RWPE2 (cell line): Measurements from ENCODE around the gene HOXA10.

Source experiments
- ATAC-seq: fragments of 200-7000 bp; cut with Tn5 transposase; 3 replicates; pipeline ENCODE4 v1.9.1; 2021; ENCODE audit warnings: low read depth
- DNase-seq: peaks from one replicate; pipeline ENCODE4 v3.0.0-alpha.2; 2020; ENCODE audit warnings: low spot score
- H3K27ac ChIP-seq: fragments of 450-650 bp; 2 replicates; pipeline ENCODE4 v1.5.1; 2017; ENCODE audit warnings: mild to moderate bottlenecking; ENCODE audit not compliant: poor library complexity, severe bottlenecking
- H3K27me3 ChIP-seq: fragments of 250-450 bp; sonication (Bioruptor Pico); 2 replicates; pipeline ENCODE4 v1.5.1; 2021; ENCODE audit warnings: mild to moderate bottlenecking, moderate library complexity; ENCODE audit not compliant: insufficient read depth, poor library complexity, severe bottlenecking
- H3K36me3 ChIP-seq: fragments of 250-450 bp; sonication (Bioruptor Pico); 2 replicates; pipeline ENCODE4 v1.5.1; 2020; ENCODE audit warnings: low read depth, mild to moderate bottlenecking, moderate library complexity
- H3K4me1 ChIP-seq: fragments of 250-450 bp; sonication (Bioruptor Pico); 2 replicates; pipeline ENCODE4 v1.5.1; 2021; ENCODE audit warnings: mild to moderate bottlenecking, moderate library complexity; ENCODE audit not compliant: insufficient read depth, poor library complexity, severe bottlenecking
- H3K4me3 ChIP-seq: fragments of 250-450 bp; sonication (Bioruptor Pico); 2 replicates; pipeline ENCODE4 v1.5.1; 2021; ENCODE audit warnings: mild to moderate bottlenecking, moderate library complexity; ENCODE audit not compliant: severe bottlenecking
- H3K9me3 ChIP-seq: fragments of 250-450 bp; sonication (Bioruptor Pico); 2 replicates; pipeline ENCODE4 v1.5.1; 2021; ENCODE audit warnings: mild to moderate bottlenecking, moderate library complexity; ENCODE audit not compliant: severe bottlenecking
- TF ChIP-seq, protein P1 (sequence below): fragments of 450-650 bp; IDR thresholded peaks from one replicate; pipeline ENCODE4 v1.5.1; 2017; ENCODE audit warnings: mild to moderate bottlenecking, moderate library complexity; ENCODE audit not compliant: poor library complexity, severe bottlenecking

HOXA10 gene

GRCh38 chr7:27209933-27210440 is 35.9 kb upstream of the HOXA10 start:
- Histone ChIP-seq H3K9me3 (no peaks in the 10 kb centered on the region), H3K27me3 (no peaks in the 10 kb centered on the region), H3K4me1 (peaks cover 6% of the 10 kb centered on the region), H3K27ac (no peak overlapping the region), H3K36me3 (no peaks in the 10 kb centered on the region), H3K4me3 (no peak overlapping the region)
- TF ChIP-seq, protein P1, sequence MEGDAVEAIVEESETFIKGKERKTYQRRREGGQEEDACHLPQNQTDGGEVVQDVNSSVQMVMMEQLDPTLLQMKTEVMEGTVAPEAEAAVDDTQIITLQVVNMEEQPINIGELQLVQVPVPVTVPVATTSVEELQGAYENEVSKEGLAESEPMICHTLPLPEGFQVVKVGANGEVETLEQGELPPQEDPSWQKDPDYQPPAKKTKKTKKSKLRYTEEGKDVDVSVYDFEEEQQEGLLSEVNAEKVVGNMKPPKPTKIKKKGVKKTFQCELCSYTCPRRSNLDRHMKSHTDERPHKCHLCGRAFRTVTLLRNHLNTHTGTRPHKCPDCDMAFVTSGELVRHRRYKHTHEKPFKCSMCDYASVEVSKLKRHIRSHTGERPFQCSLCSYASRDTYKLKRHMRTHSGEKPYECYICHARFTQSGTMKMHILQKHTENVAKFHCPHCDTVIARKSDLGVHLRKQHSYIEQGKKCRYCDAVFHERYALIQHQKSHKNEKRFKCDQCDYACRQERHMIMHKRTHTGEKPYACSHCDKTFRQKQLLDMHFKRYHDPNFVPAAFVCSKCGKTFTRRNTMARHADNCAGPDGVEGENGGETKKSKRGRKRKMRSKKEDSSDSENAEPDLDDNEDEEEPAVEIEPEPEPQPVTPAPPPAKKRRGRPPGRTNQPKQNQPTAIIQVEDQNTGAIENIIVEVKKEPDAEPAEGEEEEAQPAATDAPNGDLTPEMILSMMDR, result no peak
- DNase-seq (no peak), ATAC-seq (no peak)

DNA sequence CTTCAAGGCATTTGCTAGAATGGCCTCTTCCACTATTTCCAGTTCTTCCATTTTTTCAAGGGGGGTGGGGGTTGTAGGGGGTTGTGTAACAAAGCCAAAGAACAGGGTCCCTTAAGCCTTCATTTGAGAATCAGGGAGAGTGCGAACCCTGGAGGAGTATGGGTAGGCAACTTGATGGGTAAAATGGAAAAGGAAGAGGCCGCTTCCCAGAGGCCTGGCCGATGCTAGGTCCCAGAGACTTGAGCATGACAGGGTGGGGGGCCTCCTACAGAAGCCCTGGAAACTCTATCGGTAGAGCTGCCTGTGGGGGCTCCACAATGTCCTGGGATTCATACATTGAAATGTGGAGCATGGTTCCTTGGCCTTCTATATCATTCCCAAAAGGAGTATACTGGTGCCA is 34.9 kb upstream of the HOXA10 start:
- DNase-seq, result no peak
- H3K27me3 ChIP-seq, result no peaks in the 10 kb centered on the region
- no peaks in the 10 kb centered on the region for H3K9me3 ChIP-seq
- H3K36me3 ChIP-seq, result no peaks in the 10 kb centered on the region
- no peak overlapping the region for H3K27ac ChIP-seq
- peaks cover 6% of the 10 kb centered on the region for H3K4me1 ChIP-seq
- no peak for ATAC-seq
- TF ChIP-seq, protein P1, result no peak
- H3K4me3 ChIP-seq, result no peak overlapping the region

DNA sequence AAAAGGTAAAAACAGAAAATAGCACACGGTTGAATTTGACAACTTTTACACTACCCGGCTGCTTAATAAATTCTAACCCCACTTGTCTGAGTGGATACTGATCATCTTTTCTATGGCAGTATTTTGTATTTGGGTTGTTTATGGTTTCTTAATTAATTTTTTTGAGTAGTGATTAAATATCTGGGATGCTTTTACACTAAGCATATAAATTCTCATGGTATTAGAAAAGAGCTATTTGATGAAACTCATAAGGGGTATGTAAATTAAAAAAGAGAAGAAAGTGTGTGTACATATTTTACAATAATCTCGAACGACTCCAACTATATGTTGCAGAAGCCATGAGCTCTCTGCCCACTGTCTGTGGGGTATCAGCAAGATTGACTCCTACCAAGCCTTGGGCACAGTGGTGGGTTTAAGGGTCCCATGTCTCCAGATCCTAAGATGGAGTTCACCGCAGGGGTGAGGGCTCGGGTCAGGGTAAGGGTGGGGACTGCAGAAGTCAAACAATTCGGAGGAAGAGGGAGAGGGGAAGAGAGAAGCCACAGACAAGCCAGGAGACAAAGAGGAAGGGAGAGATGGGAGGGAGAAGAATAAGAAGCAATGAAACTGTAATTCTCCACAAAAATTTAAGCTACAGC is 33.3 kb upstream of the HOXA10 start:
- H3K4me3 ChIP-seq, result no peak overlapping the region
- H3K4me1 ChIP-seq, result peaks cover 6% of the 10 kb centered on the region
- ATAC-seq (no peak), DNase-seq (no peak)
- no peak overlapping the region for H3K27ac ChIP-seq
- TF ChIP-seq, protein P1, result no peak
- H3K36me3 ChIP-seq, result no peaks in the 10 kb centered on the region
- H3K9me3 ChIP-seq, result no peaks in the 10 kb centered on the region
- H3K27me3 ChIP-seq, result no peaks in the 10 kb centered on the region

- Histone ChIP-seq H3K27ac (peak overlapping the region; percentile 92), H3K36me3 (no peaks in the 10 kb centered on the region), H3K9me3 (no peaks in the 10 kb centered on the region), H3K4me1 (peaks cover 6% of the 10 kb centered on the region), H3K27me3 (no peaks in the 10 kb centered on the region), H3K4me3 (peak overlapping the region; percentile 89)
- ATAC-seq (peak; percentile 1; the same call in 1 of the 3 replicates), DNase-seq (no peak)
- TF ChIP-seq, protein P1, result no peak
Measured at GRCh38 chr7:27205325-27206280, 31.5 kb upstream of the HOXA10 start.
